ENCODE data around the gene DNAH2. TPM values are rescaled to one million over a fixed set of nuclear protein-coding genes. Genes with fewer than 3 reads are reported as not detected.

Gene DNAH2
- total and polyA plus RNA-seq, 9 of the 15 experiments (the other 6 are each of a cell fraction or from before 2014, with no cell fraction given) = 0.03 TPM; not detected in 8

DNA sequence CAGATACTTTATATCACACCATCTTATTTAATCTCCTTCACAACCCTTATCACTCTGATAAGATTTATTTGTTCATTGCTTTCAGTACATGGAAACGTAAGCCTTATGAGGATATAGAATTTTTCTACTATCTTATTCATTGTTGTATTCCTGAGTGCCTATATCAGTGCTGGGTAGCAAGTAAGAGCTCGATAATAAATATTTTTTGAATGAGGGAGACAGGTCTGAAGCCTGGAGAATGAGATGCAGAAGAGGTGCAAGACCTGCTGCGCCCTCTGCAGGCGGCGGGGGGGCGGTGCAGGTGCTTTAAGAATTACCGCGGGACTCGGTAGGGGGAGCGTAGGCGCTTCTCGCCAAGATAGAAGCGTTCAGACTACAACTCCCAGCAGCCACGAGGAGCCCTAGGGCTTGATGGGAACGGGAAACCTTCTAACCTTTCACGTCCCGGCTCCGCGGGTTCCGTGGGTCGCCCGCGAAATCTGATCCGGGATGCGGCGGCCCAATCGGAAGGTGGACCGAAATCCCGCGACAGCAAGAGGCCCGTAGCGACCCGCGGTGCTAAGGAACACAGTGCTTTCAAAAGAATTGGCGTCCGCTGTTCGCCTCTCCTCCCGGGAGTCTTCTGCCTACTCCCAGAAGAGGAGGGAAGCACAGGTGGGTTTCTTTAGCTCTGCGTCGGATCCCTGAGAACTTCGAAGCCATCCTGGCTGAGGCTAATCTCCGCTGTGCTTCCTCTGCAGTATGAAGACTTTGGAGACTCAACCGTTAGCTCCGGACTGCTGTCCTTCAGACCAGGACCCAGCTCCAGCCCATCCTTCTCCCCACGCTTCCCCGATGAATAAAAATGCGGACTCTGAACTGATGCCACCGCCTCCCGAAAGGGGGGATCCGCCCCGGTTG, 29.4 kb upstream of the DNAH2 start, which contains the start of gene WRAP53 (continued):
- TF ChIP-seq MYNN (IDR thresholded peaks at IDR 0.05) (no peak), MYNN (CRISPR knock-in tag; IDR thresholded peaks at IDR 0.05) (no peak), CHD2 (IDR thresholded peaks at IDR 0.05; ENCODE audit: low read depth, low read length) (peak; percentile 86), MAFK (IDR thresholded peaks at IDR 0.05; ENCODE audit: low read length) (no peak), POLR2AphosphoS5 (IDR thresholded peaks at IDR 0.05; ENCODE audit: control insufficient read depth, insufficient read depth, low read depth, low read length) (0 out of 2 replicates have a peak, but pooled peaks have one; percentile 27), SAFB (IDR thresholded peaks at IDR 0.05; ENCODE audit: borderline replicate concordance, low read depth, low read length) (peak; percentile 17; the same call in 1 of the 2 replicates), ZSCAN29 (IDR thresholded peaks at IDR 0.05) (no peak), ILK (tag; IDR thresholded peaks at IDR 0.05; ENCODE audit: borderline replicate concordance, low read depth) (no peak), SMAD3 (CRISPR knock-in tag; conservative IDR thresholded peaks at IDR 0.05) (no peak), EGR1 (conservative IDR thresholded peaks at IDR 0.05) (peak; percentile 56), RBFOX2 (IDR thresholded peaks at IDR 0.05; ENCODE audit: low read depth, low read length) (peak; percentile 75), ZBTB17 (CRISPR knock-in tag; IDR thresholded peaks at IDR 0.05) (no peak)
- TF ChIP-seq, protein P1, sequence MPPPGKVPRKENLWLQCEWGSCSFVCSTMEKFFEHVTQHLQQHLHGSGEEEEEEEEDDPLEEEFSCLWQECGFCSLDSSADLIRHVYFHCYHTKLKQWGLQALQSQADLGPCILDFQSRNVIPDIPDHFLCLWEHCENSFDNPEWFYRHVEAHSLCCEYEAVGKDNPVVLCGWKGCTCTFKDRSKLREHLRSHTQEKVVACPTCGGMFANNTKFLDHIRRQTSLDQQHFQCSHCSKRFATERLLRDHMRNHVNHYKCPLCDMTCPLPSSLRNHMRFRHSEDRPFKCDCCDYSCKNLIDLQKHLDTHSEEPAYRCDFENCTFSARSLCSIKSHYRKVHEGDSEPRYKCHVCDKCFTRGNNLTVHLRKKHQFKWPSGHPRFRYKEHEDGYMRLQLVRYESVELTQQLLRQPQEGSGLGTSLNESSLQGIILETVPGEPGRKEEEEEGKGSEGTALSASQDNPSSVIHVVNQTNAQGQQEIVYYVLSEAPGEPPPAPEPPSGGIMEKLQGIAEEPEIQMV (tag; conservative IDR thresholded peaks at IDR 0.05; ENCODE audit: low read depth) = 0 out of 2 replicates have a peak, but pooled peaks have one; percentile 33
- TF ChIP-seq, protein P2, sequence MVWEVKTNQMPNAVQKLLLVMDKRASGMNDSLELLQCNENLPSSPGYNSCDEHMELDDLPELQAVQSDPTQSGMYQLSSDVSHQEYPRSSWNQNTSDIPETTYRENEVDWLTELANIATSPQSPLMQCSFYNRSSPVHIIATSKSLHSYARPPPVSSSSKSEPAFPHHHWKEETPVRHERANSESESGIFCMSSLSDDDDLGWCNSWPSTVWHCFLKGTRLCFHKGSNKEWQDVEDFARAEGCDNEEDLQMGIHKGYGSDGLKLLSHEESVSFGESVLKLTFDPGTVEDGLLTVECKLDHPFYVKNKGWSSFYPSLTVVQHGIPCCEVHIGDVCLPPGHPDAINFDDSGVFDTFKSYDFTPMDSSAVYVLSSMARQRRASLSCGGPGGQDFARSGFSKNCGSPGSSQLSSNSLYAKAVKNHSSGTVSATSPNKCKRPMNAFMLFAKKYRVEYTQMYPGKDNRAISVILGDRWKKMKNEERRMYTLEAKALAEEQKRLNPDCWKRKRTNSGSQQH (CRISPR knock-in tag; IDR thresholded peaks at IDR 0.05) = no peak
- TF ChIP-seq, protein P3, sequence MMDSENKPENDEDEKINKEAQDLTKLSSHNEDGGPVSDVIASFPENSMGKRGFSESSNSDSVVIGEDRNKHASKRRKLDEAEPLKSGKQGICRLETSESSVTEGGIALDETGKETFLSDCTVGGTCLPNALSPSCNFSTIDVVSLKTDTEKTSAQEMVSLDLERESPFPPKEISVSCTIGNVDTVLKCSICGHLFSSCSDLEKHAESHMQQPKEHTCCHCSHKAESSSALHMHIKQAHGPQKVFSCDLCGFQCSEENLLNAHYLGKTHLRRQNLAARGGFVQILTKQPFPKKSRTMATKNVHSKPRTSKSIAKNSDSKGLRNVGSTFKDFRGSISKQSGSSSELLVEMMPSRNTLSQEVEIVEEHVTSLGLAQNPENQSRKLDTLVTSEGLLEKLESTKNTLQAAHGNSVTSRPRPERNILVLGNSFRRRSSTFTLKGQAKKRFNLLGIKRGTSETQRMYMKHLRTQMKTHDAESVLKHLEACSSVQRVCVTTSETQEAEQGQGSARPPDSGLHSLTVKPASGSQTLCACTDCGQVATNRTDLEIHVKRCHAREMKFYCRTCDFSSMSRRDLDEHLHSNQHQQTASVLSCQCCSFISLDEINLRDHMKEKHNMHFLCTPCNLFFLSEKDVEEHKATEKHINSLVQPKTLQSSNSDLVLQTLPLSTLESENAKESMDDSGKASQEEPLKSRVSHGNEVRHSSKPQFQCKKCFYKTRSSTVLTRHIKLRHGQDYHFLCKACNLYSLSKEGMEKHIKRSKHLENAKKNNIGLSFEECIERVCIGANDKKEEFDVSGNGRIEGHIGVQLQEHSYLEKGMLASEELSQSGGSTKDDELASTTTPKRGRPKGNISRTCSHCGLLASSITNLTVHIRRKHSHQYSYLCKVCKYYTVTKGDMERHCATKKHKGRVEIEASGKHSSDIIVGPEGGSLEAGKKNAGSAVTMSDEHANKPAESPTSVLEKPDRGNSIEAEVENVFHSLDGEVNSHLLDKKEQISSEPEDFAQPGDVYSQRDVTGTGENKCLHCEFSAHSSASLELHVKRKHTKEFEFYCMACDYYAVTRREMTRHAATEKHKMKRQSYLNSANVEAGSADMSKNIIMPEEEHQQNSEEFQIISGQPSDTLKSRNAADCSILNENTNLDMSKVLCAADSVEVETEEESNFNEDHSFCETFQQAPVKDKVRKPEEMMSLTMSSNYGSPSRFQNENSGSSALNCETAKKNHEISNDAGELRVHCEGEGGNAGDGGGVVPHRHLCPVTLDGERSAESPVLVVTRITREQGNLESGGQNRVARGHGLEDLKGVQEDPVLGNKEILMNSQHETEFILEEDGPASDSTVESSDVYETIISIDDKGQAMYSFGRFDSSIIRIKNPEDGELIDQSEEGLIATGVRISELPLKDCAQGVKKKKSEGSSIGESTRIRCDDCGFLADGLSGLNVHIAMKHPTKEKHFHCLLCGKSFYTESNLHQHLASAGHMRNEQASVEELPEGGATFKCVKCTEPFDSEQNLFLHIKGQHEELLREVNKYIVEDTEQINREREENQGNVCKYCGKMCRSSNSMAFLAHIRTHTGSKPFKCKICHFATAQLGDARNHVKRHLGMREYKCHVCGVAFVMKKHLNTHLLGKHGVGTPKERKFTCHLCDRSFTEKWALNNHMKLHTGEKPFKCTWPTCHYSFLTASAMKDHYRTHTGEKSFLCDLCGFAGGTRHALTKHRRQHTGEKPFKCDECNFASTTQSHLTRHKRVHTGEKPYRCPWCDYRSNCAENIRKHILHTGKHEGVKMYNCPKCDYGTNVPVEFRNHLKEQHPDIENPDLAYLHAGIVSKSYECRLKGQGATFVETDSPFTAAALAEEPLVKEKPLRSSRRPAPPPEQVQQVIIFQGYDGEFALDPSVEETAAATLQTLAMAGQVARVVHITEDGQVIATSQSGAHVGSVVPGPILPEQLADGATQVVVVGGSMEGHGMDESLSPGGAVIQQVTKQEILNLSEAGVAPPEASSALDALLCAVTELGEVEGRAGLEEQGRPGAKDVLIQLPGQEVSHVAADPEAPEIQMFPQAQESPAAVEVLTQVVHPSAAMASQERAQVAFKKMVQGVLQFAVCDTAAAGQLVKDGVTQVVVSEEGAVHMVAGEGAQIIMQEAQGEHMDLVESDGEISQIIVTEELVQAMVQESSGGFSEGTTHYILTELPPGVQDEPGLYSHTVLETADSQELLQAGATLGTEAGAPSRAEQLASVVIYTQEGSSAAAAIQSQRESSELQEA (IDR thresholded peaks at IDR 0.05; ENCODE audit: low read depth) = no peak

All from K562 (cell line).